Loucy (cell line): ENCODE data around the gene TDRD7.
"Not testable (repeated sequence)": the region's sequence is repeated elsewhere in the genome, so short reads cannot be mapped to it uniquely, and the experiment has no call there.

Experiments used
- H2AFZ ChIP-seq: fragments of 200-600 bp; sonication (generic); 2 replicates; pipeline ENCODE4 v1.6.0; 2016; ENCODE audit warnings: antibody characterized with exemption, mild to moderate bottlenecking, low read length, moderate library complexity
- H3F3A ChIP-seq: fragments of 200-600 bp; 2 replicates; pipeline ENCODE4 v1.6.0; 2016; ENCODE audit warnings: antibody characterized with exemption, low read depth, mild to moderate bottlenecking
- H3K27me3 ChIP-seq: fragments of 200-600 bp; sonication (generic); 2 replicates; pipeline ENCODE4 v1.6.1; 2014; ENCODE audit warnings: low read length, mild to moderate bottlenecking; ENCODE audit not compliant: insufficient read depth, poor library complexity, severe bottlenecking
- H3K36me3 ChIP-seq: fragments of 200-600 bp; sonication (generic); 2 replicates; pipeline ENCODE4 v1.6.1; 2016; ENCODE audit warnings: low read length; ENCODE audit not compliant: insufficient read depth
- H3K4me1 ChIP-seq: fragments of 200-600 bp; sonication (generic); 2 replicates; pipeline ENCODE4 v1.5.1; 2014; ENCODE audit warnings: low read length, mild to moderate bottlenecking; ENCODE audit not compliant: insufficient read depth, poor library complexity, severe bottlenecking
- H3K4me2 ChIP-seq: fragments of 200-600 bp; sonication (generic); 2 replicates; pipeline ENCODE4 v1.6.0; 2014; ENCODE audit warnings: antibody characterized with exemption, low read length, low read depth, mild to moderate bottlenecking; ENCODE audit not compliant: poor library complexity, severe bottlenecking
- H3K4me3 ChIP-seq: fragments of 200-600 bp; sonication (generic); 2 replicates; pipeline ENCODE4 v1.5.1; 2014; ENCODE audit warnings: low read length, mild to moderate bottlenecking, mixed read lengths; ENCODE audit not compliant: poor library complexity, severe bottlenecking
- H3K79me2 ChIP-seq: fragments of 200-600 bp; sonication (generic); 2 replicates; pipeline ENCODE4 v1.6.1; 2014; ENCODE audit warnings: low read length; ENCODE audit not compliant: insufficient read depth
- H3K9ac ChIP-seq: fragments of 200-600 bp; sonication (generic); 2 replicates; pipeline ENCODE4 v1.6.0; 2014; ENCODE audit warnings: mild to moderate bottlenecking, low read depth, low read length, moderate library complexity; ENCODE audit not compliant: poor library complexity, severe bottlenecking
- H3K9me2 ChIP-seq: fragments of 200-600 bp; sonication (generic); replicated peaks from 2 replicates; pipeline ENCODE4 v1.6.1; 2016; ENCODE audit warnings: low read depth, low read length, mixed read lengths
- H3K9me3 ChIP-seq: fragments of 200-600 bp; sonication (generic); 2 replicates; pipeline ENCODE4 v1.6.1; 2014; ENCODE audit warnings: mild to moderate bottlenecking, antibody characterized with exemption, low read length, low read depth; ENCODE audit not compliant: insufficient read depth
- H4K20me1 ChIP-seq: fragments of 200-600 bp; sonication (generic); 2 replicates; pipeline ENCODE4 v1.6.0; 2014; ENCODE audit warnings: antibody characterized with exemption, low read length, mild to moderate bottlenecking; ENCODE audit not compliant: insufficient read depth, poor library complexity, severe bottlenecking
- CTCF ChIP-seq: fragments of 200-600 bp; sonication (generic); conservative IDR thresholded peaks from 2 replicates; pipeline ENCODE4 v1.5.1; 2014; ENCODE audit warnings: mild to moderate bottlenecking, antibody characterized with exemption, low read length
- EZH2phosphoT487 ChIP-seq: fragments of 200-600 bp; IDR thresholded peaks from 2 replicates; pipeline ENCODE4 v1.6.1; 2018; ENCODE audit warnings: antibody characterized with exemption, mild to moderate bottlenecking, moderate library complexity, borderline replicate concordance

Gene TDRD7

GRCh38 chr9:97441729-97442128, 29.8 kb downstream of the TDRD7 start:
- H3K4me3 ChIP-seq: no peak overlapping the region
- H2AFZ ChIP-seq: no peak overlapping the region
- H3F3A ChIP-seq: no peaks in the 10 kb centered on the region
- no peaks in the 10 kb centered on the region for H3K4me1 ChIP-seq
- no peaks in the 10 kb centered on the region for H4K20me1 ChIP-seq
- no peaks in the 10 kb centered on the region for H3K79me2 ChIP-seq
- no peak overlapping the region for H3K4me2 ChIP-seq
- TF ChIP-seq CTCF (no peak), EZH2phosphoT487 (no peak)
- peaks cover 8% of the 10 kb centered on the region; the same call in 1 of the 2 replicates for H3K36me3 ChIP-seq
- H3K9me3 ChIP-seq: no peaks in the 10 kb centered on the region
- no peaks in the 10 kb centered on the region for H3K27me3 ChIP-seq
- H3K9ac ChIP-seq: no peak overlapping the region
- no peaks in the 10 kb centered on the region for H3K9me2 ChIP-seq

- Histone ChIP-seq H3F3A (no peaks in the 10 kb centered on the region), H3K36me3 (no peaks in the 10 kb centered on the region), H3K9me3 (no peaks in the 10 kb centered on the region), H3K9me2 (no peaks in the 10 kb centered on the region), H3K9ac (no peak overlapping the region), H3K79me2 (no peaks in the 10 kb centered on the region), H3K4me3 (no peak overlapping the region), H2AFZ (no peak overlapping the region), H3K4me2 (no peak overlapping the region), H4K20me1 (no peaks in the 10 kb centered on the region), H3K4me1 (no peaks in the 10 kb centered on the region), H3K27me3 (no peaks in the 10 kb centered on the region)
- TF ChIP-seq EZH2phosphoT487 (no peak), CTCF (no peak)
Measured at GRCh38 chr9:97445119-97445701, 33.3 kb downstream of the TDRD7 start.

GRCh38 chr9:97447001-97447400, 35.1 kb downstream of the TDRD7 start:
- Histone ChIP-seq H3K9me2 (no peaks in the 10 kb centered on the region), H4K20me1 (no peaks in the 10 kb centered on the region), H3K9me3 (no peaks in the 10 kb centered on the region), H3K79me2 (no peaks in the 10 kb centered on the region), H3F3A (no peaks in the 10 kb centered on the region), H3K36me3 (no peaks in the 10 kb centered on the region), H2AFZ (no peak overlapping the region), H3K4me2 (no peak overlapping the region), H3K27me3 (no peaks in the 10 kb centered on the region), H3K4me3 (no peak overlapping the region), H3K4me1 (no peaks in the 10 kb centered on the region), H3K9ac (no peak overlapping the region)
- no peak for TF ChIP-seq EZH2phosphoT487
- TF ChIP-seq CTCF: no peak

- not testable (repeated sequence) for H2AFZ ChIP-seq, H3K9me3 ChIP-seq, H3K9ac ChIP-seq, H3K79me2 ChIP-seq, H3K4me2 ChIP-seq, H3K36me3 ChIP-seq, H3K27me3 ChIP-seq, H3F3A ChIP-seq, H3K4me3 ChIP-seq, H3K9me2 ChIP-seq, H4K20me1 ChIP-seq, H3K4me1 ChIP-seq
Measured at GRCh38 chr9:97453573-97453972, 41.7 kb downstream of the TDRD7 start.

- H3F3A ChIP-seq, H3K9me3 ChIP-seq, H3K36me3 ChIP-seq, H3K79me2 ChIP-seq, H4K20me1 ChIP-seq, H3K4me2 ChIP-seq, H3K4me3 ChIP-seq, H3K27me3 ChIP-seq, H3K4me1 ChIP-seq, H3K9ac ChIP-seq, H3K9me2 ChIP-seq, H2AFZ ChIP-seq: not testable (repeated sequence)
Measured at GRCh38 chr9:97456841-97457240, 44.9 kb downstream of the TDRD7 start.
